HepG2 (cell line): ENCODE data around the gene B3GALNT2.

ENCODE experiments used
- FOXM1 ChIP-seq: sonication (generic); formaldehyde crosslinking; IDR thresholded peaks from 2 replicates; pipeline ENCODE4 v1.5.0; 2020; ENCODE audit warnings: missing genetic modification reagents
- JUN ChIP-seq: sonication (generic); formaldehyde crosslinking; IDR thresholded peaks from 2 replicates; pipeline ENCODE4 v1.4.0; 2020; ENCODE audit warnings: mild to moderate bottlenecking, missing genetic modification reagents
- ZNF274 ChIP-seq: sonication (generic); formaldehyde crosslinking; IDR thresholded peaks from 2 replicates; pipeline ENCODE4 v1.5.1; 2020; ENCODE audit warnings: mild to moderate bottlenecking, missing genetic modification reagents

GRCh38 chr1:235516862-235517446, 12.7 kb upstream of the B3GALNT2 start:
- no peak for TF ChIP-seq JUN (CRISPR knock-in tag)
- no peak for TF ChIP-seq FOXM1 (CRISPR knock-in tag)
- TF ChIP-seq ZNF274 = no peak
